ENCODE data around the gene GNA12. TPM values are rescaled to one million over a fixed set of nuclear protein-coding genes. Genes with fewer than 3 reads are reported as not detected.

Gene GNA12
- total RNA-seq, 2 donors from 2014 or later: 12.2 to 17.5 TPM

- DNase-seq: peak in 2 of 4 donors; percentile 38
- no peaks in the 10 kb centered on the region for H3K36me3 ChIP-seq (replicated peaks in 1 of 2; ENCODE audit: insufficient read depth in 1 of 2, low read depth in 2 of 2)
- no peaks in the 10 kb centered on the region for H3K4me1 ChIP-seq
- peak in 4 of 7 experiments; percentile 18 to 29 (median 26) for TF ChIP-seq CTCF (IDR thresholded peaks at IDR 0.05)
- no peak for TF ChIP-seq POLR2A (IDR thresholded peaks at IDR 0.05)
- H3K27me3 ChIP-seq: no peaks in the 10 kb centered on the region
- ATAC-seq: peak; percentile 31
- 62 to 68% methylated on average over 19 to 22 of the region's 22 CpGs for WGBS, 2 donors
- no peak overlapping the region for H3K4me3 ChIP-seq
- no peaks in the 10 kb centered on the region for H3K9me3 ChIP-seq
- peak overlapping the region in 3 of 4 donors; percentile 11 to 15 (median 14) for H3K27ac ChIP-seq
- intact Hi-C loops (cut with DNase I): no loop called here
Measured at GRCh38 chr7:2760098-2760889, 83.8 kb downstream of the GNA12 start.

- H3K4me1 ChIP-seq: no peaks in the 10 kb centered on the region
- H3K27me3 ChIP-seq: no peaks in the 10 kb centered on the region
- intact Hi-C loops (cut with DNase I): no loop called here
- whole genome bisulfite sequencing, 2 donors: 73 to 93% methylated on average over 8 of the region's 8 CpGs
- TF ChIP-seq CTCF (IDR thresholded peaks at IDR 0.05) (no peak), POLR2A (IDR thresholded peaks at IDR 0.05) (no peak)
- ATAC-seq (no peak), DNase-seq (no peak)
- H3K27ac ChIP-seq: peak overlapping the region in 2 of 4 donors; percentile 11 to 15
- H3K4me3 ChIP-seq: no peak overlapping the region
- H3K9me3 ChIP-seq: no peaks in the 10 kb centered on the region
- no peaks in the 10 kb centered on the region for H3K36me3 ChIP-seq (replicated peaks in 1 of 2; ENCODE audit: insufficient read depth in 1 of 2, low read depth in 2 of 2)
Measured at GRCh38 chr7:2759736-2760097, 84.4 kb downstream of the GNA12 start.

- DNase-seq (no peak), ATAC-seq (no peak)
- H3K36me3 ChIP-seq (replicated peaks in 1 of 2; ENCODE audit: insufficient read depth in 1 of 2, low read depth in 2 of 2): no peaks in the 10 kb centered on the region
- no peaks in the 10 kb centered on the region for H3K27me3 ChIP-seq
- intact Hi-C loops (cut with DNase I): no loop called here
- H3K9me3 ChIP-seq: no peaks in the 10 kb centered on the region
- no peak for TF ChIP-seq POLR2A (IDR thresholded peaks at IDR 0.05)
- TF ChIP-seq CTCF (IDR thresholded peaks at IDR 0.05): no peak
- no peak overlapping the region for H3K4me3 ChIP-seq
- peak overlapping the region in 2 of 4 donors; percentile 54 to 72 for H3K27ac ChIP-seq
- H3K4me1 ChIP-seq: no peaks in the 10 kb centered on the region
- WGBS, 2 donors: 94 to 95% methylated on average over 15 to 18 of the region's 18 CpGs
Measured at GRCh38 chr7:2758673-2759616, 85.2 kb downstream of the GNA12 start.

GRCh38 chr7:2757904-2758672 lies 86.0 kb downstream of the GNA12 start:
- intact Hi-C loops (cut with DNase I): no loop called here
- no peaks in the 10 kb centered on the region for H3K27me3 ChIP-seq
- ATAC-seq (peak; percentile 61), DNase-seq (peak in 2 of 4 donors; percentile 21 to 72)
- peak overlapping the region in 2 of 4 donors; percentile 54 to 72 for H3K27ac ChIP-seq
- no peaks in the 10 kb centered on the region for H3K9me3 ChIP-seq
- no peaks in the 10 kb centered on the region for H3K4me1 ChIP-seq
- H3K36me3 ChIP-seq (replicated peaks in 1 of 2; ENCODE audit: insufficient read depth in 1 of 2, low read depth in 2 of 2): no peaks in the 10 kb centered on the region
- TF ChIP-seq POLR2A (IDR thresholded peaks at IDR 0.05) (no peak), CTCF (IDR thresholded peaks at IDR 0.05) (no peak)
- 66 to 74% methylated on average over 10 to 12 of the region's 12 CpGs for WGBS, 2 donors
- H3K4me3 ChIP-seq: no peak overlapping the region
